Measurements from ENCODE around the gene ZBTB18. TPM values are rescaled to one million over a fixed set of nuclear protein-coding genes. Genes with fewer than 3 reads are reported as not detected.

Gene ZBTB18
- total RNA-seq, 1 experiment from 2014 or later: 12.1 TPM

- Histone ChIP-seq H3K79me1 (ENCODE audit: insufficient read depth, low read depth, low read length, poor library complexity, severe bottlenecking) (peaks cover 7% of the 10 kb centered on the region), H3K27me3 (ENCODE audit: insufficient read depth, low read length) (peaks cover 5% of the 10 kb centered on the region; the same call in 1 of the 2 replicates), H3K27ac (ENCODE audit: insufficient read length, low read depth, low read length) (no peak overlapping the region), H3K79me2 (ENCODE audit: insufficient read depth, low read length) (no peaks in the 10 kb centered on the region; the same call in 1 of the 2 replicates), H3K4me2 (ENCODE audit: insufficient read depth, insufficient read length, low read length) (peak overlapping the region; percentile 69), H3K56ac (ENCODE audit: insufficient read length, low read depth, low read length) (no peak overlapping the region), H2BK12ac (ENCODE audit: insufficient read length, low read depth, low read length) (no peak overlapping the region), H4K20me1 (ENCODE audit: control insufficient read depth, insufficient read depth, insufficient read length) (no peaks in the 10 kb centered on the region), H4K91ac (ENCODE audit: insufficient read length, low read depth, low read length) (no peak overlapping the region), H3K4me1 (ENCODE audit: insufficient read depth, low read length) (peaks cover 5% of the 10 kb centered on the region; the same call in 1 of the 2 replicates), H2BK5ac (ENCODE audit: insufficient read length, low read length) (no peak overlapping the region), H3K9me3 (ENCODE audit: control insufficient read depth, low read depth, low read length) (no peaks in the 10 kb centered on the region), H4K5ac (ENCODE audit: insufficient read length, low read depth, low read length) (no peak overlapping the region), H2BK15ac (ENCODE audit: low read depth, low read length) (no peak overlapping the region), H3T11ph (ENCODE audit: low read length) (no peak overlapping the region), H3K9ac (ENCODE audit: extremely low read depth, insufficient read length, low read length) (peak overlapping the region; percentile 84), H2AFZ (ENCODE audit: low read length) (peak overlapping the region; percentile 91), H2BK120ac (ENCODE audit: low read depth, low read length, poor library complexity, severe bottlenecking) (no peak overlapping the region), H2BK20ac (ENCODE audit: low read depth, low read length, poor library complexity, severe bottlenecking) (no peak overlapping the region), H3K4ac (ENCODE audit: low read depth, low read length) (no peak overlapping the region), H3K23me2 (ENCODE audit: insufficient read length, low read depth, low read length, poor library complexity, severe bottlenecking) (peaks cover 20% of the 10 kb centered on the region), H3K23ac (ENCODE audit: insufficient read length, low read depth, low read length) (no peak overlapping the region), H3K14ac (ENCODE audit: insufficient read depth, low read length) (no peak overlapping the region), H4K8ac (replicated peaks; ENCODE audit: insufficient read length, low read depth, low read length) (no peak overlapping the region), H2AK5ac (ENCODE audit: insufficient read length, low read length) (no peak overlapping the region), H3K18ac (ENCODE audit: insufficient read length, low read depth, low read length) (no peak overlapping the region)
- peaks cover 20% of the 10 kb centered on the region for H3K27me3 Mint-ChIP-seq (ENCODE audit: low read depth)
- H3K9me3 Mint-ChIP-seq: no peaks in the 10 kb centered on the region; a peak in 1 of 5 replicates
- no peak overlapping the region for H3K27ac Mint-ChIP-seq
- peak overlapping the region; percentile 89 to 93 for H3K4me3 Mint-ChIP-seq
- DNase-seq: no peak
- H3K4me1 Mint-ChIP-seq: peaks cover 12 to 15% of the 10 kb centered on the region in 2 experiments
- WGBS (ENCODE audit: extremely low coverage, insufficient read length, low lambda C conversion rate): no CpG with 5 or more reads among the region's 13 CpGs
- TF ChIP-seq CTCF (conservative IDR thresholded peaks at IDR 0.05): no peak
- H3K36me3 Mint-ChIP-seq (ENCODE audit: insufficient read depth in 1 of 3, low read depth in 3 of 3): no peaks in the 10 kb centered on the region; a peak in 1 of 7 replicates
Observed at GRCh38 chr1:244046907-244047611, 4.0 kb upstream of the ZBTB18 start.

All from H9 (cell line).